ENCODE results near the gene C4BPA.

C4BPA gene

DNA sequence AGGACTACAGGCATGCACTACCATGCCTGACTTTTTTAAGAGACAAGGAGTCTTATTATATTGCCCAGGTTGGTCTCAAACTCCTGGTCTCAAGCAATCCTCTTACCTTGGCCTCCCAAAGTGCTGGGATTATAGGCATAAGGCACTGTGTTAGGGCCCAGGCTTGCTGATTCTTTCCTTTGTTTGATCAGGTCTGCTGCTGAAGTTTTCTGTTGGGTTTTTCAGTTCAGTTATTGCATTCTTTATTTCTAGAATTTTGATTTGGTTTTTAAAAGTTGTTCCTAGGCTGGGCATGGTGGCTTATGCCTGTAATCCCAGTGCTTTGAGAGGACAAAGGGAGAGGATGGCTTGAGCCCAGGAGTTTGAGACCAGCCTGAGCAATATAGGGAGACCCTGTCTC, 47.9 kb downstream of the C4BPA start:
- CTCF ChIA-PET: no interaction called here
- H3K36me3 ChIP-seq (ENCODE audit: control insufficient read depth in 2 of 2, insufficient read depth in 1 of 2, low read length in 2 of 2): no peaks in the 10 kb centered on the region
- no peaks in the 10 kb centered on the region for H3K9me3 ChIP-seq (ENCODE audit: control insufficient read depth, insufficient read depth, low read depth, low read length)
- H3K4me1 ChIP-seq (ENCODE audit: control insufficient read depth, insufficient read depth, low read length): no peaks in the 10 kb centered on the region
- TF ChIP-seq MZF1 (tag by site-specific recombination; IDR thresholded peaks at IDR 0.05; ENCODE audit: borderline replicate concordance) (no peak), ZNF157 (tag by site-specific recombination; IDR thresholded peaks at IDR 0.05) (no peak), BCL11B (tag by site-specific recombination; IDR thresholded peaks at IDR 0.05; ENCODE audit: low read depth) (no peak), ZNF501 (tag by site-specific recombination; IDR thresholded peaks at IDR 0.05) (no peak)
- TF ChIP-seq, protein P1, sequence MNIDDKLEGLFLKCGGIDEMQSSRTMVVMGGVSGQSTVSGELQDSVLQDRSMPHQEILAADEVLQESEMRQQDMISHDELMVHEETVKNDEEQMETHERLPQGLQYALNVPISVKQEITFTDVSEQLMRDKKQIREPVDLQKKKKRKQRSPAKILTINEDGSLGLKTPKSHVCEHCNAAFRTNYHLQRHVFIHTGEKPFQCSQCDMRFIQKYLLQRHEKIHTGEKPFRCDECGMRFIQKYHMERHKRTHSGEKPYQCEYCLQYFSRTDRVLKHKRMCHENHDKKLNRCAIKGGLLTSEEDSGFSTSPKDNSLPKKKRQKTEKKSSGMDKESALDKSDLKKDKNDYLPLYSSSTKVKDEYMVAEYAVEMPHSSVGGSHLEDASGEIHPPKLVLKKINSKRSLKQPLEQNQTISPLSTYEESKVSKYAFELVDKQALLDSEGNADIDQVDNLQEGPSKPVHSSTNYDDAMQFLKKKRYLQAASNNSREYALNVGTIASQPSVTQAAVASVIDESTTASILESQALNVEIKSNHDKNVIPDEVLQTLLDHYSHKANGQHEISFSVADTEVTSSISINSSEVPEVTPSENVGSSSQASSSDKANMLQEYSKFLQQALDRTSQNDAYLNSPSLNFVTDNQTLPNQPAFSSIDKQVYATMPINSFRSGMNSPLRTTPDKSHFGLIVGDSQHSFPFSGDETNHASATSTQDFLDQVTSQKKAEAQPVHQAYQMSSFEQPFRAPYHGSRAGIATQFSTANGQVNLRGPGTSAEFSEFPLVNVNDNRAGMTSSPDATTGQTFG (tag by site-specific recombination; IDR thresholded peaks at IDR 0.05; ENCODE audit: borderline replicate concordance): no peak
- TF ChIP-seq, protein P2, sequence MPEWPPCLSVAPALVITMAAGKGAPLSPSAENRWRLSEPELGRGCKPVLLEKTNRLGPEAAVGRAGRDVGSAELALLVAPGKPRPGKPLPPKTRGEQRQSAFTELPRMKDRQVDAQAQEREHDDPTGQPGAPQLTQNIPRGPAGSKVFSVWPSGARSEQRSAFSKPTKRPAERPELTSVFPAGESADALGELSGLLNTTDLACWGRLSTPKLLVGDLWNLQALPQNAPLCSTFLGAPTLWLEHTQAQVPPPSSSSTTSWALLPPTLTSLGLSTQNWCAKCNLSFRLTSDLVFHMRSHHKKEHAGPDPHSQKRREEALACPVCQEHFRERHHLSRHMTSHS (tag by site-specific recombination; IDR thresholded peaks at IDR 0.05): no peak
- H3K4me3 ChIP-seq (ENCODE audit: low read depth, low read length): no peak overlapping the region
- POLR2A ChIA-PET: no interaction called here
- H3K27ac ChIP-seq (ENCODE audit: extremely low read depth, low read depth, low read length): no peak overlapping the region

DNA sequence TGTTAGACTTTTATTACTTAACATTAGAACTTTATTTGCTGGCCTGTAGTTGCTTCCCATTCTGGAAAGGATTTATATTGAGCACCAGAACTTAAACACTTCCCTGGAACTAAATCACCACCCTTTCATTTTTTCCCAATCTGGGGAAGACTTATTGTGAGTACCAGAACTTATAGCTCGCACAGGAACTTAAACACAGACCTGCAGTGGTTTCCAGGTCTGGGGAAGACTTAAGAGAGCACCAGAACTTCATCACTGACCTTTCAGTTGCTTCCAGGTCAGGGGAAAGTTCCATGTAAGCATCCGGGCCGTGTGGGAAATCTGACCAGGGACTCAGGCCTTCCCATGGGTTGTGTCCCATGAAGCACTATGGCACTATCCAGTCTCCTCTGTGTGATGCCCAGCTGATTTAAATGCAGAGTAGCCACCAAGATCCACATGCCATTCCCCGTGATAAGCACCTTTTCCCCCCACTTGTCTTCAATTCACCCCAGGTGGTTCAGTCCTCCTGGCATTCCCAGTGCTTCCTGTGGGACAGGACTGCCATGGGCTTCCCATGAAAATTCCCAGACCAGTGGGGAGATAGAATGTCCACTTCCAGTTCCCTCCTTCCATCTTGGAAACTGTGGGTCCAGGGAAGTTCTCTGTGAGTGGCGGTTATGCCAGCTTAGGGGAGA, 48.9 kb downstream of the C4BPA start:
- Histone ChIP-seq H3K27ac (ENCODE audit: extremely low read depth, low read depth, low read length) (no peak overlapping the region), H3K4me3 (ENCODE audit: low read depth, low read length) (no peak overlapping the region; the same call in 1 of the 2 replicates), H3K4me1 (ENCODE audit: control insufficient read depth, insufficient read depth, low read length) (no peaks in the 10 kb centered on the region), H3K36me3 (ENCODE audit: control insufficient read depth in 2 of 2, insufficient read depth in 1 of 2, low read length in 2 of 2) (no peaks in the 10 kb centered on the region), H3K9me3 (ENCODE audit: control insufficient read depth, insufficient read depth, low read depth, low read length) (no peaks in the 10 kb centered on the region)
- TF ChIP-seq, protein P3, sequence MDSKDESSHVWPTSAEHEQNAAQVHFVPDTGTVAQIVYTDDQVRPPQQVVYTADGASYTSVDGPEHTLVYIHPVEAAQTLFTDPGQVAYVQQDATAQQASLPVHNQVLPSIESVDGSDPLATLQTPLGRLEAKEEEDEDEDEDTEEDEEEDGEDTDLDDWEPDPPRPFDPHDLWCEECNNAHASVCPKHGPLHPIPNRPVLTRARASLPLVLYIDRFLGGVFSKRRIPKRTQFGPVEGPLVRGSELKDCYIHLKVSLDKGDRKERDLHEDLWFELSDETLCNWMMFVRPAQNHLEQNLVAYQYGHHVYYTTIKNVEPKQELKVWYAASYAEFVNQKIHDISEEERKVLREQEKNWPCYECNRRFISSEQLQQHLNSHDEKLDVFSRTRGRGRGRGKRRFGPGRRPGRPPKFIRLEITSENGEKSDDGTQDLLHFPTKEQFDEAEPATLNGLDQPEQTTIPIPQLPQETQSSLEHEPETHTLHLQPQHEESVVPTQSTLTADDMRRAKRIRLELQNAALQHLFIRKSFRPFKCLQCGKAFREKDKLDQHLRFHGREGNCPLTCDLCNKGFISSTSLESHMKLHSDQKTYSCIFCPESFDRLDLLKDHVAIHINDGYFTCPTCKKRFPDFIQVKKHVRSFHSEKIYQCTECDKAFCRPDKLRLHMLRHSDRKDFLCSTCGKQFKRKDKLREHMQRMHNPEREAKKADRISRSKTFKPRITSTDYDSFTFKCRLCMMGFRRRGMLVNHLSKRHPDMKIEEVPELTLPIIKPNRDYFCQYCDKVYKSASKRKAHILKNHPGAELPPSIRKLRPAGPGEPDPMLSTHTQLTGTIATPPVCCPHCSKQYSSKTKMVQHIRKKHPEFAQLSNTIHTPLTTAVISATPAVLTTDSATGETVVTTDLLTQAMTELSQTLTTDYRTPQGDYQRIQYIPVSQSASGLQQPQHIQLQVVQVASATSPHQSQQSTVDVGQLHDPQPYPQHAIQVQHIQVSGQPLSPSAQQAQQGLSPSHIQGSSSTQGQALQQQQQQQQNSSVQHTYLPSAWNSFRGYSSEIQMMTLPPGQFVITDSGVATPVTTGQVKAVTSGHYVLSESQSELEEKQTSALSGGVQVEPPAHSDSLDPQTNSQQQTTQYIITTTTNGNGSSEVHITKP (tag by site-specific recombination; IDR thresholded peaks at IDR 0.05): peak; percentile 78
- TF ChIP-seq ZNF792 (tag by site-specific recombination; IDR thresholded peaks at IDR 0.05): no peak
- TF ChIP-seq, protein P4, sequence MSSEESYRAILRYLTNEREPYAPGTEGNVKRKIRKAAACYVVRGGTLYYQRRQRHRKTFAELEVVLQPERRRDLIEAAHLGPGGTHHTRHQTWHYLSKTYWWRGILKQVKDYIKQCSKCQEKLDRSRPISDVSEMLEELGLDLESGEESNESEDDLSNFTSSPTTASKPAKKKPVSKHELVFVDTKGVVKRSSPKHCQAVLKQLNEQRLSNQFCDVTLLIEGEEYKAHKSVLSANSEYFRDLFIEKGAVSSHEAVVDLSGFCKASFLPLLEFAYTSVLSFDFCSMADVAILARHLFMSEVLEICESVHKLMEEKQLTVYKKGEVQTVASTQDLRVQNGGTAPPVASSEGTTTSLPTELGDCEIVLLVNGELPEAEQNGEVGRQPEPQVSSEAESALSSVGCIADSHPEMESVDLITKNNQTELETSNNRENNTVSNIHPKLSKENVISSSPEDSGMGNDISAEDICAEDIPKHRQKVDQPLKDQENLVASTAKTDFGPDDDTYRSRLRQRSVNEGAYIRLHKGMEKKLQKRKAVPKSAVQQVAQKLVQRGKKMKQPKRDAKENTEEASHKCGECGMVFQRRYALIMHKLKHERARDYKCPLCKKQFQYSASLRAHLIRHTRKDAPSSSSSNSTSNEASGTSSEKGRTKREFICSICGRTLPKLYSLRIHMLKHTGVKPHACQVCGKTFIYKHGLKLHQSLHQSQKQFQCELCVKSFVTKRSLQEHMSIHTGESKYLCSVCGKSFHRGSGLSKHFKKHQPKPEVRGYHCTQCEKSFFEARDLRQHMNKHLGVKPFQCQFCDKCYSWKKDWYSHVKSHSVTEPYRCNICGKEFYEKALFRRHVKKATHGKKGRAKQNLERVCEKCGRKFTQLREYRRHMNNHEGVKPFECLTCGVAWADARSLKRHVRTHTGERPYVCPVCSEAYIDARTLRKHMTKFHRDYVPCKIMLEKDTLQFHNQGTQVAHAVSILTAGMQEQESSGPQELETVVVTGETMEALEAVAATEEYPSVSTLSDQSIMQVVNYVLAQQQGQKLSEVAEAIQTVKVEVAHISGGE (tag by site-specific recombination; conservative IDR thresholded peaks at IDR 0.05; ENCODE audit: low read depth): peak; percentile 69
- POLR2A ChIA-PET: no interaction called here
- CTCF ChIA-PET: no interaction called here

DNA sequence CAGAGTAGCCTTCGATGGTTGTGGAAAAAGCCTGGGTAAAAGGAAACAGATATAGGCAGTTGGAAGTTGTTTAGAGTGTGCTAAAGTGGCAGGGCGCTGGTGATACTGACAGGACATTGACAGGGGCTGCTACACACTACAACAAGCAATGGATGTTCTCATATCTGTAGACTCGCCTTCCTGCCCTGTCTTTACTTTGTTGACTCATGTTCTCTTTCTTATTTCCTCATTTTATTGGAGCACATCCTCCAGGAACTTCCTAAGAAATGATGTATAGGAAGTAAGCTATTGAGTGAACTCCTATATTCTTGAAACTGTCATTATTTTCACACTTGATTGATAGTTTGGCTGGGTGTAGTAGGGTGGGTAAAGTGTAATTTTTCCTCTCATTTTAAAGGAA, 51.0 kb downstream of the C4BPA start:
- Histone ChIP-seq H3K4me1 (ENCODE audit: control insufficient read depth, insufficient read depth, low read length) (no peaks in the 10 kb centered on the region), H3K9me3 (ENCODE audit: control insufficient read depth, insufficient read depth, low read depth, low read length) (no peaks in the 10 kb centered on the region), H3K36me3 (ENCODE audit: control insufficient read depth in 2 of 2, insufficient read depth in 1 of 2, low read length in 2 of 2) (no peaks in the 10 kb centered on the region), H3K27ac (ENCODE audit: extremely low read depth, low read depth, low read length) (no peak overlapping the region), H3K4me3 (ENCODE audit: low read depth, low read length) (no peak overlapping the region)
- CTCF ChIA-PET: no interaction called here
- POLR2A ChIA-PET: no interaction called here
- TF ChIP-seq ZNF19 (tag by site-specific recombination; IDR thresholded peaks at IDR 0.05; ENCODE audit: low read depth) (no peak), ZNF140 (tag by site-specific recombination; IDR thresholded peaks at IDR 0.05) (no peak), ZFHX2 (tag by site-specific recombination; conservative IDR thresholded peaks at IDR 0.05) (no peak), ZNF155 (tag by site-specific recombination; IDR thresholded peaks at IDR 0.05) (no peak), KLF10 (tag by site-specific recombination; IDR thresholded peaks at IDR 0.05) (no peak)
- TF ChIP-seq, protein P5, sequence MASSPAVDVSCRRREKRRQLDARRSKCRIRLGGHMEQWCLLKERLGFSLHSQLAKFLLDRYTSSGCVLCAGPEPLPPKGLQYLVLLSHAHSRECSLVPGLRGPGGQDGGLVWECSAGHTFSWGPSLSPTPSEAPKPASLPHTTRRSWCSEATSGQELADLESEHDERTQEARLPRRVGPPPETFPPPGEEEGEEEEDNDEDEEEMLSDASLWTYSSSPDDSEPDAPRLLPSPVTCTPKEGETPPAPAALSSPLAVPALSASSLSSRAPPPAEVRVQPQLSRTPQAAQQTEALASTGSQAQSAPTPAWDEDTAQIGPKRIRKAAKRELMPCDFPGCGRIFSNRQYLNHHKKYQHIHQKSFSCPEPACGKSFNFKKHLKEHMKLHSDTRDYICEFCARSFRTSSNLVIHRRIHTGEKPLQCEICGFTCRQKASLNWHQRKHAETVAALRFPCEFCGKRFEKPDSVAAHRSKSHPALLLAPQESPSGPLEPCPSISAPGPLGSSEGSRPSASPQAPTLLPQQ (tag by site-specific recombination; IDR thresholded peaks at IDR 0.05): no peak

All from HEK293 (cell line).